HG03066 (cell line): ENCODE measurements around the gene ODAD4.

ENCODE experiments used
- ATAC-seq: cut with Tn5 transposase; IDR thresholded peaks from one replicate; pipeline ENCODE4 v1.9.1; 2021; ENCODE audit warnings: low read depth; ENCODE audit not compliant: unreplicated experiment

ODAD4 gene

GRCh38 chr17:41937970-41938954 is 7.8 kb downstream of the ODAD4 start:
- ATAC-seq, result no peak

DNA sequence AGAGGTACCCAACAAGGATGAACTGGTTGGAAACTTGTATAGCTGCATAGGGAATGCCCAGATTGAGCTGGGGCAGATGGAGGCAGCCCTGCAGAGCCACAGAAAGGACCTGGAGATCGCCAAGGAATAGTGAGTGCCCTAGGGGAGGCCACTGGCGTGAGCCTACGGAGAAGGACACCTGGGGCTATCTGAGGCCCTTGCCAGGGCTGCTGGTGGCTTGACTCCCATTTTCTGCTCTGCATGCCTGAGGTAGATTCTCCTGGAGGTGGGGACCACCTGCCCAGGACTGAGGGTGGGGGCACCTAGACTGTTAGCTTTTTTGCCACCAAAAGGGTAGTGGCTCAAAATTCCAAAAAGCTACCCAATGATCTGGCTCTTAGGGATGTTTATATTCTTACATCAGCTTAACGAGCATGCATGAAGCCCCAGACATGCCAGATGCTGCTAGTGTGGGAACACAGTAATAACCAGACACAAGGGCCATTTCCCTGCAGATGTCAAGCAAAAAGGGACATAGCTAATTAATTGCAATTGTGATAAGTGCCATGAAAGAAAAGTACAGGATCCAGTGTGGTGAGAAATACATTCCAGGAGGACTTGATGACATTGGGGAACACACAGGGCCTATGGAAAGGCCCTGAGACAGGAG is 8.8 kb downstream of the ODAD4 start:
- no peak for ATAC-seq

DNA sequence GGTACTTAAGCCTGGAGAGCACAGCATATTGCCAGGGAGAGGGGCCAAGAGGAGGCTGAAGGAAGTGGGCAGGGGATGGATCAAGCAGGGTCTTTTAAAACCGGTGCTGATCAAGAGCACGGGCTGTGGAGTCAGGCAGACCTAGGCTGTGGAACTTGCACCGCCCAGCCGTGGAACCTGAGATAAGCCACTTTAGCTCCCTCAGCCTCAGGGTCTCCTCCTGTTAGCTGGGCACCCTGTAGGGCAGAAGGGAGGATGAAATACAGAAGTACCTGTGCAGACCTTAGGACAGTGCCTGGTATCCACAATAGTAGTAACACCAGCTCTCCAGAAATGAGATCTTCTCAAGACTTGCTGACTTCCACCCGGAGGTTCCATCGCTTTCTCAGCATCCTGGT is 9.3 kb downstream of the ODAD4 start:
- ATAC-seq, result no peak

GRCh38 chr17:41941168-41941567 is 10.8 kb downstream of the ODAD4 start:
- no peak for ATAC-seq

DNA sequence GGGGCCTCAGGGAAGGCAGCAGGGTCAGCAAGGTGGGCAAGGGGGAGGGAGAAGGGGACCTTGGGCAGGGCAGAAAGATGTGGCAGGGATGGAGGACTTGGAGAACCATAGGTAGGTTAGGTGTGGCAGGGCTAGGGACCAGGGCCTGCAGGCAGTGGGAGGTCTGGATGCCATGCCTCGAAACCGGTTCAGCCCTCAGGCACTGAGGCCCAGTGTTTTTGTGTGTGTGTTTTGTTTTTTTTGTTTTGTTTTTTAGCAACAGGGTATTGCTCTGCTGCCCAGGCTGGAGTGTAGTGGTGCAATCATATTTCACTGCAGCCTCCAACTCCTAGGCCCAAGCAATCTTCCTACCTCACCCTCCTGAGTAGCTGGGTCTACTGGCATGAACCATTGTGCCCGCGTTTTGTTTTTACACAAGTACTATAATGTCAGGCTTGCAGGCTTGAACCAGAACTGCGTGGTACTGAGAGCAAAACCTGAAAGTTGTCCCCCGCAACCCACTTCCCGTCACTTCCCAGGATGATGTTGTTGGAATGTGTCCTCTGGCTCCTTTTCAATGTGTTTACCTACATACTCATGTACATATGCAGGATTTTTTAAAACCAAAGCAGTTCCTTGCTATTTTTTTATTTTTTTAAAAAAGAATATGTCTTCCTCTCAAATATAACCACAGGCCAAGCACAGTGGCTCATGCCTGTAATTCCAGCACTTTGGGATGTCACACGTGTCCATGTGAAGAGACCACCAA is 12.4 kb downstream of the ODAD4 start:
- ATAC-seq, result no peak

- no peak for ATAC-seq
These were observed 13.1 kb downstream of the ODAD4 start for GRCh38 chr17:41943492-41943891.

- ATAC-seq, result no peak
These were observed 14.5 kb downstream of the ODAD4 start for GRCh38 chr17:41944943-41945342.

- no peak for ATAC-seq
These were observed 18.5 kb downstream of the ODAD4 start for GRCh38 chr17:41948762-41949460.

- ATAC-seq, result no peak
These were observed 26.1 kb downstream of the ODAD4 start for GRCh38 chr17:41956522-41956921.

DNA sequence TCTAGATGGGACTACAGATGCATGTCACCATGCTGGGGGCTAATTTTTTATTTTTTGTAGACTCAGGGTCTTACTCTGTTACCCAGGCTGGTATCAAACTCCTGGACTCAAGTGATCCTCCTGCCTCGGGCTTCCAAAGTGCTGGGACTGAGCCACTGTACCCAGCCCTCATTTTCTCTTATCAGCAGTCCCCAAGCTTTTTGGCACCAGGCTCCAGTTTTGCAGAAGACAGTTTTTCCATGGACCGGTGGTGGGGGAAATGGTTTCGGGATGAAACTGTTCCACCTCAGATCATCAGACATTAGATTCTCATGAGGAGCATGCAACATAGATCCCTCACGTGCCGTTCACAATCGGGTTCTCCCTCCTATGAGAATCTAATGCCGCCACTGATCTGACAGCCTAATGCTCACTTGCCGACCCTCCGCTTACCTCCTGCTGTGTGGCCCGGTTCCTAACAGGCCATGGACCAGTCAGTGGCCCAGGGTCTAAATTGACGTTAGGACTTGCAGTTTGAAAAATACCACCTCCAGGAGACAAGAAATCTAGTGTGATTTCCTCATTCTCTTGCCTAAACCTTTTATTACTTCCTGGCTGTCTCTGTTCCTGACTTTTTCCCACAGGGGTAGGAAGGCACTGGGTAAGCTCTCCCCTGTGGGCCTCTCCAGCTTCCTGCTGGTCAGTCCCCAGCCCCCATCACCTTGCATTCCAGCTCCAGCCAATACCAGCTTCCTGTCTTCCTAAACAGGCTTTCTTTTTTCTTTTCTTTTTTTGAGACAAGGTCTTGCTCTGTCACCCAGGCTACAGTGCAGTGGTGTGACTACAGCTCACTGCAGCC is 26.8 kb downstream of the ODAD4 start:
- ATAC-seq, result no peak

GRCh38 chr17:41957869-41958439 is 27.5 kb downstream of the ODAD4 start:
- no peak for ATAC-seq

DNA sequence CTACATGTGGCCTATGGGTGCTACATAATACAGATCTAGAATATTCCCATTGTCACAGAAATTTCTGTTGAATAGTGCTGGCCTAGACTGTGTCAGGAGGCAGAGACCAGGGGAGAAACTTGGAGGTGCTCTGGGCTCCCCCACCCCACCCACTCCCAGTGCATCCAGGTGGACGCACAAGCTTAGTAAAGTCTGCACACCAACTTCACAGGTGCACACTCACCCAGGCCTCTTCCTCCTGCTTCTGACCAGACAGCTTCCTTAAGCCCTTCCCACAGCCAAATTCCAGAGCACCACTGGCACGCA is 28.6 kb downstream of the ODAD4 start:
- ATAC-seq, result no peak

- ATAC-seq, result no peak
These were observed 29.1 kb downstream of the ODAD4 start for GRCh38 chr17:41959336-41960095.

DNA sequence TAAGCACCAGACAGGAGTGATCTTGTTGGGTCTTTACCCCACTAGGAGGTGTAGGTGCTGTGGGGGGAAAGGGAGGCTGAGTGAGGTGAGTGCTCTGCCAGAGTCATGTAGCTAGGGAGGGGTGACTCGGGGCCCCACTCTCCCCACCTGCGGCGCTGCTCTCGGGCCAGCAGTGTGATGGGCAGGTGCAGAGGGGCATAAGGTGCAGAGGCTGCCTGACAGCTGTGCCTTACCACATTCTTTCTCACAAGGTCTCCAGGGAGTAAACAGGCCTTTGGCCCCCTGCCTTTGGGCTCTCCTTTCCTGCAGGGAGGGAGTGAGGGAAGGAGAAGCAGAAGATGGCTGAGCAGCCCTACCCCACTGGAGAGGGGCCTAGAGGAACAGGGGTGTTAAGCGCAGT is 31.7 kb downstream of the ODAD4 start:
- ATAC-seq, result no peak

- no peak for ATAC-seq
These were observed 32.5 kb downstream of the ODAD4 start for GRCh38 chr17:41962768-41963434.

DNA sequence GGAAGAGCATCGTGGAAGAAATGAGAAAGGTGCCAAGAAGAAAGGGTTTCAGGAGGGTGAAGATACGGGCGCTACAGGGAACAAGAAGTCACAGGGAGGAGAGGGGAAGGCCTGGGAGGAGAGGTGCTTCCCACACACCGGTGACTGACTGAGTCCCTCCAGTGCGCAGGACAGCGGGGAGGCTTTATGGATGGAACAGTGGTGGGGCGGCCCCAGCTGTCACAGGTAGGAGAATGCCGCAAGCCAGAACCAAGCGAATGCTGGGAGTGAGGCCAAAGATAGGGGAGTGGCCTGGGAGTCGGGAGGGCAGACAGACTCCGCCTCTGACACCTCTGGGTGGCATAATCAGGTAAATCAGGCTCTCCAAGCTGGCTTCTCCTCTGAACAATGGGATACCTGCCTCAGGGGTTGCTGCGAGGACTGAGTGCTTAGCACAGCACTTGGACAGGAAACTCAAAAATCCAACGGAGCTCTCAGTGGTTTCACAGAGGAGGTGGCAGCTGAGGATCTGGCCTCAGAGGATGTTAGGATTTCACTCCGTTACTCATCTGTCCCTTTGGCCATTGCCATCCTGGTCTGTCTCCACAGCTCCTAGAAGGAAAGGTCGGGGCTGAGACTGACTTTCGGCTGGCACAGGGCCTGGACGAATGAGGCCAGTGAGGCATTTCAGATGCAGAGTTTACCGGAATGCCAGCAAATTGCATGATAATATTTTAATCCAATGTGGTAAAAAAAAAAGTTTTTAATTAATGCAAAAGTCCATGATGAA is 35.5 kb downstream of the ODAD4 start:
- ATAC-seq, result no peak

GRCh38 chr17:41966463-41967140 is 36.2 kb downstream of the ODAD4 start, which contains the start of gene CNP:
CNP (plus strand) TSS chr17:41966795; CDS start chr17:41966885, 90 bp downstream.
- ATAC-seq, result peak; percentile 58
